Naive thymus-derived CD4-positive, alpha-beta T cell (primary cell): ENCODE measurements around the gene ZNF473. TPM values are rescaled to one million over a fixed set of nuclear protein-coding genes. Genes with fewer than 3 reads are reported as not detected.
"Not testable (repeated sequence)": the region's sequence is repeated elsewhere in the genome, so short reads cannot be mapped to it uniquely, and the experiment has no call there.

Experiments used
- ATAC-seq: fragments of 150-1000 bp; cut with Tn5 transposase; 2 replicates; pipeline ENCODE4 v1.10.0; 2021; ENCODE audit warnings: mild to moderate bottlenecking, moderate library complexity
- CTCF ChIA-PET: fragments of 350-600 bp; sonication (Branson Sonifier 250); formaldehyde crosslinking; loops from one replicate; lab custom pipeline; 2021; ENCODE audit warnings: antibody characterized with exemption; lab: Charles Lee
- POLR2A ChIA-PET: fragments of 350-600 bp; sonication (Branson Sonifier 250); formaldehyde crosslinking; loops from one replicate; lab custom pipeline; 2021; ENCODE audit warnings: antibody characterized with exemption, inconsistent platforms; lab: Charles Lee
- DNase-seq, 9 donors: peaks; one replicate each; pipeline versions ENCODE4 v3.0.0 to v3.0.0-alpha.2; 2020 to 2022; ENCODE audit warnings: mixed read lengths in 1 of 9
- H3K27ac ChIP-seq: one replicate; pipeline ENCODE4 v1.7.0; 2013; ENCODE audit warnings: mild to moderate bottlenecking, low read depth, low read length, moderate library complexity
- H3K27me3 ChIP-seq, 2 donors: one replicate each; pipeline ENCODE4 v1.7.0; 2013; ENCODE audit warnings: low read length in 2 of 2, mild to moderate bottlenecking in 2 of 2, moderate library complexity in 2 of 2; ENCODE audit not compliant: control insufficient read depth in 2 of 2, insufficient read depth in 2 of 2
- H3K36me3 ChIP-seq, 3 experiments: 1 replicate in 2 of 3; 2 replicates in 1 of 3; pipeline ENCODE4 v1.7.0; 2013; ENCODE audit warnings: low read length in 3 of 3, mild to moderate bottlenecking in 3 of 3, moderate library complexity in 1 of 3; ENCODE audit not compliant: insufficient read depth in 3 of 3, control insufficient read depth in 2 of 3
- H3K4me1 ChIP-seq, 2 donors: one replicate each; pipeline ENCODE4 v1.7.0; 2013; ENCODE audit warnings: low read length in 2 of 2, mild to moderate bottlenecking in 2 of 2, moderate library complexity in 1 of 2; ENCODE audit not compliant: control insufficient read depth in 2 of 2, insufficient read depth in 2 of 2
- H3K4me3 ChIP-seq: 2 replicates; pipeline ENCODE4 v1.7.0; 2013; ENCODE audit warnings: mild to moderate bottlenecking, low read length
- H3K9me3 ChIP-seq, 3 experiments: 1 replicate in 2 of 3; 2 replicates in 1 of 3; pipeline ENCODE4 v1.7.0; 2013; ENCODE audit warnings: low read length in 3 of 3; ENCODE audit not compliant: control insufficient read depth in 2 of 3
- H3K27ac Mint-ChIP-seq, 9 donors: one replicate each; pipeline ENCODE4 v1.8.0; 2020 to 2022; ENCODE audit warnings: mixed read lengths in 9 of 9, mild to moderate bottlenecking in 8 of 9, moderate library complexity in 5 of 9, inconsistent platforms in 2 of 9
- H3K27me3 Mint-ChIP-seq, 5 donors: one replicate each; pipeline ENCODE4 v1.8.0; 2021 to 2022; ENCODE audit warnings: mixed read lengths in 5 of 5, mild to moderate bottlenecking in 1 of 5
- H3K36me3 Mint-ChIP-seq, 5 donors: one replicate each; pipeline ENCODE4 v1.8.0; 2020 to 2022; ENCODE audit warnings: mixed read lengths in 5 of 5, mild to moderate bottlenecking in 3 of 5, inconsistent platforms in 1 of 5
- H3K4me1 Mint-ChIP-seq, 7 donors: one replicate each; pipeline ENCODE4 v1.8.0; 2020 to 2022; ENCODE audit warnings: mixed read lengths in 7 of 7, mild to moderate bottlenecking in 3 of 7, inconsistent platforms in 1 of 7
- H3K4me3 Mint-ChIP-seq, 10 donors: one replicate each; pipeline ENCODE4 v1.8.0; 2020 to 2022; ENCODE audit warnings: mild to moderate bottlenecking in 10 of 10, mixed read lengths in 10 of 10, moderate library complexity in 6 of 10, inconsistent platforms in 2 of 10
- H3K9me3 Mint-ChIP-seq, 11 donors: one replicate each; pipeline ENCODE4 v1.8.0; 2020 to 2022; ENCODE audit warnings: mixed read lengths in 11 of 11, mild to moderate bottlenecking in 4 of 11, inconsistent platforms in 1 of 11, moderate library complexity in 1 of 11
- intact Hi-C, 2 donors: fragments of 100-400 bp; cut with micrococcal nuclease; formaldehyde crosslinking; loops; one replicate each; pipeline ENCODE4 v1.15.1; 2023
- polyA plus RNA-seq, 2 donors: library from polyadenylated mRNA; unstranded; fragments of 300-500 nt; fragmentation: Illumina TruSeq; gene quantifications; one replicate each; pipeline ENCODE4 v1.2.3, GENCODE V29; 2021
- total RNA-seq, 6 experiments: library from RNA in 5 of 6; stranded (reverse) in 5 of 6; gene quantifications; 1 replicate in 5 of 6; 2 replicates in 1 of 6; pipeline ENCODE4 v1.2.3 and lab custom pipeline; 2021 to 2026

ZNF473 gene
- total and polyA plus RNA-seq, 7 experiments from 2014 or later = 2.8 to 13.9 (median 8.3) TPM

GRCh38 chr19:50059045-50059444 lies 33.2 kb downstream of the ZNF473 start:
- ChIA-PET CTCF (no interaction called here), POLR2A (no interaction called here)
- Mint-ChIP-seq H3K4me1 (no peaks in the 10 kb centered on the region), H3K9me3 (peaks cover 0 to 43% (median 25%) of the 10 kb centered on the region in 11 donors), H3K36me3 (peaks cover 0 to 9% (median 0%) of the 10 kb centered on the region in 5 donors), H3K27ac (no peak overlapping the region), H3K27me3 (peaks cover 0 to 9% (median 0%) of the 10 kb centered on the region in 5 donors), H3K4me3 (no peak overlapping the region)
- Histone ChIP-seq H3K4me3 (no peak overlapping the region), H3K27ac (no peak overlapping the region), H3K9me3 (peaks cover 0 to 27% (median 14%) of the 10 kb centered on the region in 3 experiments), H3K36me3 (no peaks in the 10 kb centered on the region), H3K27me3 (no peaks in the 10 kb centered on the region), H3K4me1 (no peaks in the 10 kb centered on the region)
- DNase-seq = no peak
- intact Hi-C loops = no loop called here
- no peak for ATAC-seq

- ChIA-PET POLR2A (no interaction called here), CTCF (no interaction called here)
- no peaks in the 10 kb centered on the region for H3K36me3 ChIP-seq
- no peak overlapping the region for H3K27ac ChIP-seq
- H3K27me3 Mint-ChIP-seq = peaks cover 0 to 9% (median 0%) of the 10 kb centered on the region in 5 donors
- ATAC-seq (no peak), DNase-seq (no peak)
- H3K4me3 Mint-ChIP-seq = no peak overlapping the region
- H3K27ac Mint-ChIP-seq = no peak overlapping the region
- H3K9me3 Mint-ChIP-seq = peaks cover 0 to 43% (median 25%) of the 10 kb centered on the region in 11 donors
- no peaks in the 10 kb centered on the region for H3K27me3 ChIP-seq
- intact Hi-C loops = no loop called here
- peaks cover 0 to 27% (median 14%) of the 10 kb centered on the region in 3 experiments for H3K9me3 ChIP-seq
- H3K4me3 ChIP-seq = no peak overlapping the region
- no peaks in the 10 kb centered on the region for H3K4me1 ChIP-seq
- H3K4me1 Mint-ChIP-seq = no peaks in the 10 kb centered on the region
- H3K36me3 Mint-ChIP-seq = peaks cover 0 to 9% (median 0%) of the 10 kb centered on the region in 5 donors
These were observed 34.3 kb downstream of the ZNF473 start for GRCh38 chr19:50060107-50060506.

GRCh38 chr19:50061650-50062049 lies 35.8 kb downstream of the ZNF473 start:
- POLR2A ChIA-PET = no interaction called here
- peaks cover 0 to 13% (median 0%) of the 10 kb centered on the region in 5 donors for H3K27me3 Mint-ChIP-seq
- no peak overlapping the region for H3K4me3 Mint-ChIP-seq
- H3K36me3 Mint-ChIP-seq = peaks cover 0 to 9% (median 0%) of the 10 kb centered on the region in 5 donors
- no peaks in the 10 kb centered on the region for H3K27me3 ChIP-seq
- intact Hi-C loops = no loop called here
- H3K4me3 ChIP-seq = no peak overlapping the region
- peaks cover 0 to 27% (median 14%) of the 10 kb centered on the region in 3 experiments for H3K9me3 ChIP-seq
- DNase-seq (no peak), ATAC-seq (no peak)
- no peaks in the 10 kb centered on the region for H3K4me1 ChIP-seq
- CTCF ChIA-PET = no interaction called here
- no peak overlapping the region for H3K27ac Mint-ChIP-seq
- no peak overlapping the region for H3K27ac ChIP-seq
- H3K9me3 Mint-ChIP-seq = peaks cover 0 to 43% (median 21%) of the 10 kb centered on the region in 11 donors
- peaks cover 0 to 2% (median 0%) of the 10 kb centered on the region in 7 donors for H3K4me1 Mint-ChIP-seq
- H3K36me3 ChIP-seq = no peaks in the 10 kb centered on the region

- H3K27me3 Mint-ChIP-seq = peaks cover 0 to 13% (median 7%) of the 10 kb centered on the region in 5 donors
- no peaks in the 10 kb centered on the region for H3K27me3 ChIP-seq
- no peaks in the 10 kb centered on the region for H3K9me3 ChIP-seq
- peaks cover 0 to 5% (median 0%) of the 10 kb centered on the region in 7 donors for H3K4me1 Mint-ChIP-seq
- ChIA-PET POLR2A (no interaction called here), CTCF (no interaction called here)
- ATAC-seq (no peak), DNase-seq (no peak)
- H3K4me3 ChIP-seq = no peak overlapping the region
- H3K4me1 ChIP-seq = no peaks in the 10 kb centered on the region
- no peak overlapping the region for H3K27ac Mint-ChIP-seq
- H3K27ac ChIP-seq = no peak overlapping the region
- no peak overlapping the region for H3K4me3 Mint-ChIP-seq
- H3K36me3 Mint-ChIP-seq = no peaks in the 10 kb centered on the region
- intact Hi-C loops = no loop called here
- no peaks in the 10 kb centered on the region for H3K36me3 ChIP-seq
- H3K9me3 Mint-ChIP-seq = peaks cover 0 to 7% (median 0%) of the 10 kb centered on the region in 11 donors
These were observed 40.1 kb downstream of the ZNF473 start for GRCh38 chr19:50065938-50066337.

GRCh38 chr19:50067575-50067974 lies 41.8 kb downstream of the ZNF473 start:
- CTCF ChIA-PET = no interaction called here
- no peak overlapping the region for H3K27ac Mint-ChIP-seq
- intact Hi-C loops = no loop called here

GRCh38 chr19:50068382-50068781 lies 42.6 kb downstream of the ZNF473 start:
- CTCF ChIA-PET, H3K36me3 ChIP-seq, H3K27ac Mint-ChIP-seq, H3K4me3 ChIP-seq, H3K36me3 Mint-ChIP-seq, intact Hi-C loops, H3K9me3 ChIP-seq, H3K27me3 ChIP-seq, H3K27ac ChIP-seq, POLR2A ChIA-PET, H3K4me3 Mint-ChIP-seq, H3K4me1 ChIP-seq, ATAC-seq, DNase-seq, H3K9me3 Mint-ChIP-seq, H3K4me1 Mint-ChIP-seq: not testable (repeated sequence)
- peaks cover 0 to 16% (median 0%) of the 10 kb centered on the region in 5 donors for H3K27me3 Mint-ChIP-seq

More at GRCh38 chr19:50067575-50067974, 41.8 kb downstream of the ZNF473 start:
- Mint-ChIP-seq H3K4me1 (peaks cover 0 to 7% (median 0%) of the 10 kb centered on the region in 7 donors), H3K4me3 (no peak overlapping the region), H3K27me3 (peaks cover 0 to 10% (median 0%) of the 10 kb centered on the region in 5 donors), H3K9me3 (peaks cover 0 to 2% (median 0%) of the 10 kb centered on the region in 11 donors), H3K36me3 (no peaks in the 10 kb centered on the region)
- H3K27ac ChIP-seq = no peak overlapping the region
- POLR2A ChIA-PET = no interaction called here
- ATAC-seq (no peak), DNase-seq (no peak)
- H3K9me3 ChIP-seq = no peaks in the 10 kb centered on the region
- H3K36me3 ChIP-seq = no peaks in the 10 kb centered on the region
- H3K4me1 ChIP-seq = no peaks in the 10 kb centered on the region
- no peaks in the 10 kb centered on the region for H3K27me3 ChIP-seq
- no peak overlapping the region for H3K4me3 ChIP-seq

- H3K4me1 ChIP-seq, H3K36me3 ChIP-seq, intact Hi-C loops, H3K27ac Mint-ChIP-seq, POLR2A ChIA-PET, H3K27ac ChIP-seq, H3K36me3 Mint-ChIP-seq, H3K9me3 Mint-ChIP-seq, CTCF ChIA-PET, ATAC-seq, H3K9me3 ChIP-seq, H3K4me1 Mint-ChIP-seq, H3K27me3 ChIP-seq, H3K4me3 ChIP-seq, DNase-seq, H3K4me3 Mint-ChIP-seq: not testable (repeated sequence)
- peaks cover 0 to 13% (median 0%) of the 10 kb centered on the region in 5 donors for H3K27me3 Mint-ChIP-seq
These were observed 49.3 kb downstream of the ZNF473 start for GRCh38 chr19:50075076-50075475.
